ENCODE data around the gene MATR3.
"Not testable (repeated sequence)": the region's sequence is repeated elsewhere in the genome, so short reads cannot be mapped to it uniquely, and the experiment has no call there.

Gene MATR3

GRCh38 chr5:139296862-139297326, 3.4 kb downstream of the MATR3 start:
- no peak overlapping the region for H3K4me3 Mint-ChIP-seq
- intact Hi-C loops (cut with micrococcal nuclease), result loop anchor here (10.0 kb wide), 1 partner anchor 108 kb away; the partner anchor contains the start of gene SPATA24
- H3K27ac Mint-ChIP-seq, result no peak overlapping the region
- peaks cover 32% of the 10 kb centered on the region for H3K36me3 Mint-ChIP-seq (ENCODE audit: low read depth)
- no peaks in the 10 kb centered on the region for H3K27me3 Mint-ChIP-seq
- H3K9me3 Mint-ChIP-seq, result no peaks in the 10 kb centered on the region
- H3K4me1 Mint-ChIP-seq (ENCODE audit: low read depth), result peaks cover 64% of the 10 kb centered on the region

DNA sequence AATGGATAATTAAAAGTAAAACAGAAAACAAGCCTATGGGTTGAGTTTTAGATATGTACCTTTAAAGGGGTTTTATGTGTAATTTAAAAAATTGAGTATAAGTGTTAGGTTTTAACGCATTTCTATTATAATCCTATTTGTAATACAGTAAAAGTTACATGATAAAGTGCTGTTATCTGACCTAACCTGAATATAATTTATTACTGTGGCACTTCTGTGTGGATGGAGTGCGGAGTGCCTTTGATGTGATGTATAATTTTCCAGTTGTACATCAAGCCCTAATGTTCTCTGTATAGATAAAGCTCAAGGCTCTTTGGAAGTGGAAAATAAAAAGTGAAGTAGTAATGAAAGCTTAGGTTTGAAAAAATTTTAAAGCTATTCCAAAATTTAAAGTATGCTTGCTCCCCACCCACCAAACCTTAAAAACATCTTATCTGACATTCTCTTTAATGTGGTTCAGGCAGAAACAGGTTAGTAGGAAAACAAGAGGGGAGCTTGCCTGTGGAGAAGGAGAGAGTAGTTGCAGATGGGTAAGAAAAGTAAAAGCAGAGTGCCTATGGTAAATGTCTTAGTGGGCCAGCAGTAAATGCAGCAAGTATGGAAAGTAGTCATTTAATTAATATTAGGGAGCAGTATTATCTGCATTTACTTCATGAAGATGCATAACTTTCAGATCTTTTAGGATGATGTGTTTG, 4.0 kb downstream of the MATR3 start:
- Mint-ChIP-seq H3K27me3 (no peaks in the 10 kb centered on the region), H3K9me3 (no peaks in the 10 kb centered on the region), H3K4me1 (ENCODE audit: low read depth) (peaks cover 67% of the 10 kb centered on the region), H3K4me3 (no peak overlapping the region), H3K36me3 (ENCODE audit: low read depth) (peaks cover 35% of the 10 kb centered on the region), H3K27ac (no peak overlapping the region)
- intact Hi-C loops (cut with micrococcal nuclease), result loop anchor here (10.0 kb wide), 1 partner anchor 107 kb away; the partner anchor contains the start of gene SPATA24

GRCh38 chr5:139298242-139298641, 4.7 kb downstream of the MATR3 start:
- no peaks in the 10 kb centered on the region for H3K27me3 Mint-ChIP-seq
- H3K27ac Mint-ChIP-seq, result no peak overlapping the region
- no peaks in the 10 kb centered on the region for H3K9me3 Mint-ChIP-seq
- H3K4me1 Mint-ChIP-seq (ENCODE audit: low read depth), result peaks cover 70% of the 10 kb centered on the region
- H3K4me3 Mint-ChIP-seq, result no peak overlapping the region
- intact Hi-C loops (cut with micrococcal nuclease), result loop anchor here (10.0 kb wide), 1 partner anchor 107 kb away; the partner anchor contains the start of gene SPATA24
- H3K36me3 Mint-ChIP-seq (ENCODE audit: low read depth), result peaks cover 35% of the 10 kb centered on the region

GRCh38 chr5:139299486-139299885, 5.9 kb downstream of the MATR3 start:
- Mint-ChIP-seq H3K9me3 (no peaks in the 10 kb centered on the region), H3K36me3 (ENCODE audit: low read depth) (peaks cover 23% of the 10 kb centered on the region), H3K4me1 (ENCODE audit: low read depth) (peaks cover 79% of the 10 kb centered on the region), H3K27ac (no peak overlapping the region), H3K4me3 (no peak overlapping the region), H3K27me3 (no peaks in the 10 kb centered on the region)
- intact Hi-C loops (cut with micrococcal nuclease), result loop anchor here (10.0 kb wide), 1 partner anchor 105 kb away; the partner anchor contains the start of gene SPATA24

DNA sequence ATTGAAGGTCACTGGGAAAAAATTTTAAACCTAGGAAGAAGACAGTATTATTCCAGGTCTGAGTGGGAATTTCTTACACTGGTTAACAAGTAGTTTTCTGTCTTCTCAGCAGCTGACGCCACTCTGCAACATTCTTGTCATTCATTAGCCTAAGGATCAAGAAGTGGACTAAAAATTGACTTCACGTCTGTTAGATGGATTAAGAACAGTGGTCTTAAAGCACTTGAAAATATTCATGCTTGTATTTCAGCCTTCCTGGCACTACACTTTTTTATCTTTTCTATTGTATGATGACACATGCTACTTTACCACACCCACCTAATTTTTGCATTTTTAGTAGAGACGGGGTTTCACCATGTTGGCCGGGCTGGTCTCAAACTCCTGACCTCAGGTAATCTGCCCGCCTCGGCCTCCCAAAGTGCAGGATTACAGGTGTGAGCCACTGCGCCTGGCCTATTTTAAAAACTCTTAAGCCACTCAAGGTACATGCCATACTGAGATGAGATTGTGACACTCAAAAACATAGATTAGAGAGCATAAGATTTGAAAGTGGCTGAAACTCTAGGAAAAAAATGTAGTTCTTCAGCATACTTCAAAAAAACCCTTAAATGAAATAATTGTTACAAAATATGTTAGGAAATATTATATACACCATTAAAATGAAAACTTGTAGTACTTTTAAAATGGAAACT, 8.4 kb downstream of the MATR3 start:
- H3K4me1 Mint-ChIP-seq (ENCODE audit: low read depth), result peaks cover 76% of the 10 kb centered on the region
- H3K36me3 Mint-ChIP-seq (ENCODE audit: low read depth), result peaks cover 14% of the 10 kb centered on the region
- H3K4me3 Mint-ChIP-seq, result no peak overlapping the region
- no peaks in the 10 kb centered on the region for H3K27me3 Mint-ChIP-seq
- no peak overlapping the region for H3K27ac Mint-ChIP-seq
- no peaks in the 10 kb centered on the region for H3K9me3 Mint-ChIP-seq
- intact Hi-C loops (cut with micrococcal nuclease), result no loop called here

- no peak overlapping the region for H3K27ac Mint-ChIP-seq
- intact Hi-C loops (cut with micrococcal nuclease), result no loop called here
Measured at GRCh38 chr5:139304391-139305324, 11.1 kb downstream of the MATR3 start.

DNA sequence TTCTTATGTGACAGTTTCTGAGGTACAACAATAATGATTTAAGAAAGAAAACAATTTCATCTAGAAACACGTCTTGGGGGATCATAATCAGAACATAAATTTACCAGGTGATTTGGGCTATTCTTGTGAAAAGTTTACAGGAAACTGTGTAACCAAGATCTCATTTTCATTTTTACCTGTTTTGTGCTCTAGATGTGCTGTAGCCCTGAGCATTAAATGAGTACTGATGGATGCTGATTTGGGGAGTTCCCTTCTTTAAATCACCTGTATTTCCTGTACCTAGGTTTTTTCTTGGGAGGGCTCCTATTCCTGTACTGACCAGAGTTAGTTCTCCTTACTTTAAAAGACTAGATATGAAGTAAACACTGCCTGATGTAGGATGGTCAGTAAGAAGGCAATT, 12.7 kb downstream of the MATR3 start:
- Mint-ChIP-seq H3K36me3 (ENCODE audit: low read depth) (peaks cover 30% of the 10 kb centered on the region), H3K4me3 (no peak overlapping the region), H3K27me3 (no peaks in the 10 kb centered on the region), H3K9me3 (no peaks in the 10 kb centered on the region), H3K27ac (no peak overlapping the region), H3K4me1 (ENCODE audit: low read depth) (peaks cover 62% of the 10 kb centered on the region)
- intact Hi-C loops (cut with micrococcal nuclease), result no loop called here

More at GRCh38 chr5:139304391-139305324, 11.1 kb downstream of the MATR3 start:
- Mint-ChIP-seq H3K36me3 (ENCODE audit: low read depth) (peaks cover 24% of the 10 kb centered on the region), H3K9me3 (no peaks in the 10 kb centered on the region), H3K4me1 (ENCODE audit: low read depth) (peaks cover 70% of the 10 kb centered on the region), H3K27me3 (no peaks in the 10 kb centered on the region), H3K4me3 (no peak overlapping the region)

DNA sequence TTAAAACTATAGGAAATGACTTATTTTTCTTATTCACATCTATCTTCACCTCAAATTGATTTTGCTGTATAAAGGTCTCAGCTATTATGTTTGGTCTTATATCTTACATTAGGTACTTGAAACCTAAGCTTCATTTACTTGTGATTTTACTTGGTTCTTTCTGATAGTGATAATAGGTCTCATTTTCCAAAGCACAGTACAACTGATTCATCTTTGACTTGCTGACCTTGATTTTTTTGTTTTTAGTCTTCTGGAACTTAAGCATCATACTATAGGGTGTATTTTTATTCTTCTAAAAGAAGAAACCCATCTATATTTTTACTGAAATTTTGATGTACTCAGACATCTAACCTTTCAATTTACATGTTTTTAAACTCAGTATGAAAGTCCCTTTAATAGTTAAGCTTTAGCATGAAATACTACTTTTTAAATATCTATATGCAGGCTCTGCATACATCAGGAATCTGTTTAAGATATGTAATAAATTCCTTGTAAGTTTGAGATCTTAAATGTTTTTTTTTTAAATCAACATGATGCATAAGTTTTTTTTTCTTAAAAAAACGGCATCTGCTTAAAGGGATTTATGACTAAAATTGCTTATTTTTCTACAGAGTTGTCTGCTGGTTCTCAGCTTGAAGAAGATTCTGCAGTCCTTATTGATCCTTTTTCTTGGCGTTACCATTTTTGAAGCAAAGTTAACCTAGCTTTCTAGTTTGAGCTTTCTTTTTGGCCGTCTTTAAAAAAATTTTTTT, 13.3 kb downstream of the MATR3 start:
- peaks cover 27% of the 10 kb centered on the region for H3K36me3 Mint-ChIP-seq (ENCODE audit: low read depth)
- H3K27me3 Mint-ChIP-seq, result no peaks in the 10 kb centered on the region
- intact Hi-C loops (cut with micrococcal nuclease), result no loop called here
- H3K9me3 Mint-ChIP-seq, result no peaks in the 10 kb centered on the region
- H3K4me1 Mint-ChIP-seq (ENCODE audit: low read depth), result peaks cover 55% of the 10 kb centered on the region
- H3K27ac Mint-ChIP-seq, result no peak overlapping the region
- no peak overlapping the region for H3K4me3 Mint-ChIP-seq

DNA sequence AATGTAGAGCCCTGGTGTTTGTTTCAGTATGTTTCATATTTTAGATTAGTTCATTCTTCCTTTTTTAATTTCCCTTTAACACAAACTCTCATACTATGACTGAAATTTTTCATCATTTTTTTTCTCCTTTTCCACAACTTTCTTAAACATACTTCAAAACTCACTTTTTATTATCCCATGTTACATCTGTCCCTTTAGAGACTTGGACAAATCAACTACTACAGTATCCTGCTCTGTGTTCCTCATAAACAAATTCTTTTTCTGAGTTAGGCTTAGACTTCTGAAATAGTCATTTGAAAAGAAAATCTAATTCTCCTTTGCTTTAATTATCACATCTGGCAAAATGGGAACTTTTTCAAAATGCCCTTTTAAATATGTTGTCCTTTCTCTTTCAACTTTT, 15.3 kb downstream of the MATR3 start:
- Mint-ChIP-seq H3K9me3 (no peaks in the 10 kb centered on the region), H3K27me3 (no peaks in the 10 kb centered on the region), H3K36me3 (ENCODE audit: low read depth) (peaks cover 23% of the 10 kb centered on the region), H3K4me3 (no peak overlapping the region), H3K4me1 (ENCODE audit: low read depth) (peaks cover 46% of the 10 kb centered on the region), H3K27ac (peak overlapping the region; percentile 8)
- intact Hi-C loops (cut with micrococcal nuclease), result no loop called here

DNA sequence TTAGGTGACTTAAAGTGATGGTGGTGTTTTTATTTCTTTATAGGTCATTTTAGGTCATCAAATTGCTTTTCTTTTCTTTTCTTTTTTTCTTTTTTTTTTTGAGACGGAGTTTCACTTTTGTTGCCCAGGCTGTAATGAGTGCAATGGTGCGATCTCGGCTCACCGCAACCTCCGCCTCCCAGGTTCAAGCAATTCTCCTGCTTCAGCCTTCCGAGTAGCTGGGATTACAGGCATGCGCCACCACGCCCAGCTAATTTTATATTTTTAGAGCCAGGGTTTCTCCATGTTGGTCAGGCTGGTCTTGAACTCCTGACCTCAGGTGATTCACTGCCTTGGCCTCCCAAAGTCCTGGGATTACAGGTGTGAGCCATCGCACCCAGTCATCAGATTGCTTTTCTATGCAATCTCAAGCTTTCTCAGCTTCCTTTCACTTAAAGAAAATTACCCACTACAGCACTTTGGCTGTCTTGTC, 17.2 kb downstream of the MATR3 start:
- H3K27ac Mint-ChIP-seq; intact Hi-C loops (cut with micrococcal nuclease); H3K4me3 Mint-ChIP-seq; H3K9me3 Mint-ChIP-seq; H3K27me3 Mint-ChIP-seq: not testable (repeated sequence)
- Mint-ChIP-seq H3K36me3 (ENCODE audit: low read depth) (peaks cover 30% of the 10 kb centered on the region), H3K4me1 (ENCODE audit: low read depth) (peaks cover 36% of the 10 kb centered on the region)

DNA sequence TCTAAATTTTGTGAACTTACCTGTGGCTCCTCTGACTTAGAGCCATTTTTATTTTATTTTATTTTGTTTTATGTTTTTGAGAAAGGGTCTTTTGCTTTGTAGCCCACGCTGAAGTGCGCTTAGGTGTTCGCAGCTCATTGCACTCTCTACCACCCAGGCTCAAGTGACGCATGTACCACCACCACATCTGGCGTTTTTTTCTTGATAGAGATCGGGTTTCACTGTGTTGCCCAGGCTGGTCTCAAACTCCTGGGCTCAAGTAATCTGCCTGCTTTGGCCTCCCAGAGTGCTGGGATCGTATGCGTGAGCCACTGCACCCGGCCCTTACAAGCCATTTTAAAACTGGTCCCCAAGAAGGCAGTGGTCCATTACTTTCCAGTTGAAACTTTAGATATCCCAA, 18.5 kb downstream of the MATR3 start:
- H3K4me3 Mint-ChIP-seq, result no peak overlapping the region
- H3K36me3 Mint-ChIP-seq (ENCODE audit: low read depth), result peaks cover 42% of the 10 kb centered on the region
- peaks cover 26% of the 10 kb centered on the region for H3K4me1 Mint-ChIP-seq (ENCODE audit: low read depth)
- intact Hi-C loops (cut with micrococcal nuclease), result no loop called here
- no peaks in the 10 kb centered on the region for H3K9me3 Mint-ChIP-seq
- no peaks in the 10 kb centered on the region for H3K27me3 Mint-ChIP-seq
- no peak overlapping the region for H3K27ac Mint-ChIP-seq

DNA sequence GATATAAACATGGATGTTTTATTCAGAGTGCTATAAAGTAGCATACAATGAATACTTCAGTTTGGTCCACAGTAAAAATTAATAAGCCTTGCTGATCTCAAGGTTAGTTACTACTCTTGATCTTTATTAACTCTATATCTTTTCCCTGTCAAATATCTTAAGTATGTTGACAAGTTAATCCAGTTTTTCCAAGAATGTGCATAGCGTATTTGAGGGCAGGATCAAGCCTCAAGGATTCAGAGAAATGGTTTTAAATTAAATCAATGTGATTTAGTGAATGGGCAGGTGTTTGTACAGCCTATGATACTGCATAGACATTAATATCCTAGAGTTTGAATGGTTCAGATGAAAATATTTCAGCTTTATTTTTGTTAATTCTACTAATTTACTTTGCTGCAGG, 20.7 kb downstream of the MATR3 start:
- intact Hi-C loops (cut with micrococcal nuclease), result no loop called here
- H3K4me1 Mint-ChIP-seq (ENCODE audit: low read depth), result peaks cover 6% of the 10 kb centered on the region
- H3K9me3 Mint-ChIP-seq, result no peaks in the 10 kb centered on the region
- H3K27ac Mint-ChIP-seq, result no peak overlapping the region
- no peaks in the 10 kb centered on the region for H3K27me3 Mint-ChIP-seq
- peaks cover 47% of the 10 kb centered on the region for H3K36me3 Mint-ChIP-seq (ENCODE audit: low read depth)
- H3K4me3 Mint-ChIP-seq, result no peak overlapping the region

GRCh38 chr5:139315056-139315615, 21.6 kb downstream of the MATR3 start:
- Mint-ChIP-seq H3K27me3 (no peaks in the 10 kb centered on the region), H3K4me3 (no peak overlapping the region), H3K9me3 (no peaks in the 10 kb centered on the region), H3K36me3 (ENCODE audit: low read depth) (peaks cover 55% of the 10 kb centered on the region), H3K4me1 (ENCODE audit: low read depth) (peaks cover 5% of the 10 kb centered on the region), H3K27ac (no peak overlapping the region)
- intact Hi-C loops (cut with micrococcal nuclease), result no loop called here

Measured in dendritic cell treated with granulocyte-macrophage colony-stimulating factor and Interleukin-4, amounts not matched to agents 40 ng/mL and 50 ng/mL, for 4 days (primary cell).